Osteoblast (primary cell): ENCODE results near the gene BFSP2. TPM values are rescaled to one million over a fixed set of nuclear protein-coding genes. Genes with fewer than 3 reads are reported as not detected.

Experiments used
- DNase-seq: peaks from one replicate; pipeline ENCODE4 v3.0.0; 2011; ENCODE audit warnings: low spot score, mixed read lengths; ENCODE audit not compliant: insufficient read length; ENCODE audit errors: missing footprints
- H2AFZ ChIP-seq: 2 replicates; pipeline ENCODE4 v1.6.0; 2011; ENCODE audit warnings: mild to moderate bottlenecking, low read length
- H3K27ac ChIP-seq: 2 replicates; pipeline ENCODE4 v1.5.1; 2011; ENCODE audit warnings: mild to moderate bottlenecking, low read depth, low read length, moderate library complexity
- H3K27me3 ChIP-seq: 2 replicates; pipeline ENCODE4 v1.6.0; 2012; ENCODE audit warnings: mild to moderate bottlenecking, control low read depth, inconsistent platforms, low read length, moderate library complexity; ENCODE audit not compliant: insufficient read depth
- H3K36me3 ChIP-seq: 2 replicates; pipeline ENCODE4 v1.5.1; 2011; ENCODE audit warnings: mild to moderate bottlenecking, low read length, control low read depth, moderate library complexity; ENCODE audit not compliant: insufficient read depth
- H3K4me1 ChIP-seq: 2 replicates; pipeline ENCODE4 v1.5.1; 2011; ENCODE audit warnings: mild to moderate bottlenecking, low read length, control low read depth, moderate library complexity; ENCODE audit not compliant: insufficient read depth
- H3K4me2 ChIP-seq: 2 replicates; pipeline ENCODE4 v1.6.0; 2011; ENCODE audit warnings: mild to moderate bottlenecking, low read length; ENCODE audit not compliant: insufficient read depth
- H3K4me3 ChIP-seq: fragments of 200-600 bp; sonication (generic); 3 replicates; pipeline ENCODE4 v1.5.1; 2012; ENCODE audit warnings: mild to moderate bottlenecking, low read length, inconsistent platforms; ENCODE audit not compliant: insufficient read depth
- H3K79me2 ChIP-seq: 2 replicates; pipeline ENCODE4 v1.6.0; 2012; ENCODE audit warnings: mild to moderate bottlenecking, low read length, control low read depth, inconsistent platforms; ENCODE audit not compliant: insufficient read depth
- H3K9me3 ChIP-seq: 2 replicates; pipeline ENCODE4 v1.5.1; 2011; ENCODE audit warnings: low read depth, low read length, control low read depth
- H4K20me1 ChIP-seq: 2 replicates; pipeline ENCODE4 v1.6.0; 2012; ENCODE audit warnings: mild to moderate bottlenecking, low read length, control low read depth; ENCODE audit not compliant: insufficient read depth
- total RNA-seq: library from RNA; depleted of rRNA; stranded (reverse); fragments of >200 nt; gene quantifications from 2 replicates; pipeline ENCODE4 v1.2.3, GENCODE V29; 2012
- TF ChIP-seq, protein P1 (sequence below): IDR thresholded peaks from 2 replicates; pipeline ENCODE4 v1.5.1; 2011; ENCODE audit warnings: mild to moderate bottlenecking, low read depth, low read length, moderate library complexity; ENCODE audit errors: extremely low read depth

BFSP2 gene
- total RNA-seq, 1 donor, result not detected

DNA sequence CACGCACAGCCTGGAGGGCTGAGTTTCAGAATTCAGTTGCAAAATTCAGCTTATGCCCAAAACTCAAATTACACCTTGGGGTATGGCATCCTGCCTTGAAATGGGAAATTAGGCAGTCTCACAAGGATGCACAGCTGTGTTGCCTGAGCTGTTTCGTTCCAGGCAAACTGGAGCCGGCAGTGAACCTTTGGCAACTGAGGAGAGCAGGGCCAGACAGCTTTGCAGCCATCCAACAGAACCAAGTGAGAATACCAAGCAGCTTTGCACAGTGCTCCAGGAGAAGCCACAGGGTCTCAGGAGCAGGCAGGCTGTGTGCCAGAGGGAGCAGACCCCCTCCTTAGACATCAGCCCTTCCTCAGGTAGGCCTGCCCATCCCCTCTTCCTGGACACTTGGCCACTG is 32.5 kb upstream of the BFSP2 start:
- H4K20me1 ChIP-seq, result no peaks in the 10 kb centered on the region
- no peak overlapping the region for H2AFZ ChIP-seq
- DNase-seq, result no peak
- no peak overlapping the region for H3K27ac ChIP-seq
- H3K4me1 ChIP-seq, result no peaks in the 10 kb centered on the region
- H3K36me3 ChIP-seq, result no peaks in the 10 kb centered on the region
- TF ChIP-seq, protein P1, sequence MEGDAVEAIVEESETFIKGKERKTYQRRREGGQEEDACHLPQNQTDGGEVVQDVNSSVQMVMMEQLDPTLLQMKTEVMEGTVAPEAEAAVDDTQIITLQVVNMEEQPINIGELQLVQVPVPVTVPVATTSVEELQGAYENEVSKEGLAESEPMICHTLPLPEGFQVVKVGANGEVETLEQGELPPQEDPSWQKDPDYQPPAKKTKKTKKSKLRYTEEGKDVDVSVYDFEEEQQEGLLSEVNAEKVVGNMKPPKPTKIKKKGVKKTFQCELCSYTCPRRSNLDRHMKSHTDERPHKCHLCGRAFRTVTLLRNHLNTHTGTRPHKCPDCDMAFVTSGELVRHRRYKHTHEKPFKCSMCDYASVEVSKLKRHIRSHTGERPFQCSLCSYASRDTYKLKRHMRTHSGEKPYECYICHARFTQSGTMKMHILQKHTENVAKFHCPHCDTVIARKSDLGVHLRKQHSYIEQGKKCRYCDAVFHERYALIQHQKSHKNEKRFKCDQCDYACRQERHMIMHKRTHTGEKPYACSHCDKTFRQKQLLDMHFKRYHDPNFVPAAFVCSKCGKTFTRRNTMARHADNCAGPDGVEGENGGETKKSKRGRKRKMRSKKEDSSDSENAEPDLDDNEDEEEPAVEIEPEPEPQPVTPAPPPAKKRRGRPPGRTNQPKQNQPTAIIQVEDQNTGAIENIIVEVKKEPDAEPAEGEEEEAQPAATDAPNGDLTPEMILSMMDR, result no peak
- no peaks in the 10 kb centered on the region for H3K79me2 ChIP-seq
- H3K4me3 ChIP-seq, result no peak overlapping the region
- no peaks in the 10 kb centered on the region for H3K9me3 ChIP-seq
- H3K4me2 ChIP-seq, result no peak overlapping the region
- H3K27me3 ChIP-seq, result peaks cover 7% of the 10 kb centered on the region

DNA sequence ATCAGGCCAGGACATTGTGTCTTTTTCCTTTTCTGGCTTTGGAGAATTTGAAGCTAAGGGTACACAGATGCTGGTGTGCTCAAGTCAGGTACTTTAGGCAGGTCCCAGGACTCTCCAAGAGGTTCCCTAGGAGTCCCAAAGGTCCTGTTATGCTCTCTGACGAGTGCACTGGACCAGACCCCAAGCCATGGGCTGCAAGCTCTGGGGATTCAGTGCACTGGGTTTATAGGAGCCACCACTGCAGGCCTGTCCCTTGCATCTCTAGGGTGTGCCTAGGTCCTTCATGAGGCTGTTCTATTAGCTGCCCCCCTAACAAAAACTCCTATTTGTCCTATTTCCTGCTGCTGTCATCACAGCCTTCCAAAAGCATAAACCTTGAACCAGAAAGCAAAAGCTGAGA is 31.9 kb upstream of the BFSP2 start:
- Histone ChIP-seq H3K4me1 (no peaks in the 10 kb centered on the region), H3K79me2 (no peaks in the 10 kb centered on the region), H3K27ac (no peak overlapping the region), H3K4me2 (no peak overlapping the region), H3K27me3 (peaks cover 7% of the 10 kb centered on the region), H3K36me3 (no peaks in the 10 kb centered on the region), H4K20me1 (no peaks in the 10 kb centered on the region), H3K4me3 (no peak overlapping the region), H2AFZ (no peak overlapping the region), H3K9me3 (no peaks in the 10 kb centered on the region)
- TF ChIP-seq, protein P1, result no peak
- DNase-seq, result no peak

DNA sequence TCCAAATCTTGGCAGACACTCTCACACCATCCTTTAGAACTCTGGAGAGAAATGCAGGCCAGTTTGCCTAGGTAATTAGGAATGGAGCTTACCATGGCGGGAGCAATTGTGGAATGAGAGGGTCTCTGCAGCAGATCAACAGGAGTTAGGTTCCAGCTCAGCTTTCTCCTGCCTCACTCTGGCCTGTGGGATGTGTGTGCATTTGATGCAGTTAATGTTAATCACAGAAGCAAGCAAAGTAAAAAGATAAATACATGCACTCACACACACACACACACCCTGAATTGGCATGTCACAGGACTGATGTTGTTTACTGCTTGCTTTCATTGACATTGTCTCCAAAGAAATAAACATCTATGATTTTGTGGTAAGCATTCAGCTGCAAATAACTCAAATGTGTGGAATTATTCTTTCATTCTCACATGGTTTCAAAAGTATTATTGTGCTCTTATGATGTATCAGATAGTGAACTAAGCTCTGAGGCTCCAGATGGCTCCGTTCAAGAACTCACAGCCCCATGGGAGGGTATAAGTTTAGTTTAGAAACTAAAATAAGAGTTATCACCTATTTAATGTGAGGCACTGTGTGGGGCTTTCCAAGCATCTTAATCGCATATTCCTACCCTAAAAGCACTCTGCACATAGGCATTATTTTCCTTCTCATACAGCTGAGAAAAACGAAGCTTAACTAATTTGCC is 31.3 kb upstream of the BFSP2 start:
- DNase-seq, result no peak
- no peak overlapping the region for H3K27ac ChIP-seq
- no peaks in the 10 kb centered on the region for H3K9me3 ChIP-seq
- no peaks in the 10 kb centered on the region for H3K36me3 ChIP-seq
- H3K4me3 ChIP-seq, result no peak overlapping the region
- no peak overlapping the region for H3K4me2 ChIP-seq
- no peak overlapping the region for H2AFZ ChIP-seq
- H3K27me3 ChIP-seq, result peaks cover 7% of the 10 kb centered on the region
- TF ChIP-seq, protein P1, result no peak
- H3K4me1 ChIP-seq, result no peaks in the 10 kb centered on the region
- no peaks in the 10 kb centered on the region for H3K79me2 ChIP-seq
- no peaks in the 10 kb centered on the region for H4K20me1 ChIP-seq

DNA sequence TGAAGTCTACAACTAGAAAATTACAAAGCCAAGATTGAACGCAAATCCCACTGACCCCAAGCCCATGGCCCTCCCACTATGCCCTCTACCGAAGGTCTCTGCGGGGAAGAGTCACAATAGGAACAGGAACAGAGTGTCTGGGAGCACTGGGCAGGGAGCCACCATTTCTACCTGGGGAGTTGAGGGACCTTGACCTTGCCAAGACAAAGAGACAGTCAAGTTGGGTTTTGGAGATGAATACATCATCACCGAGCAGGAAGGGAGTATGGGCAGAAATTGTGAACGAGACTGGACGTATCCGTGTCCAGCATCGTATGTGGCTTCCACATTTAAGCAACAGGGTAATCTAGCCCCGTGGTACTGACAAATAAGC is 30.8 kb upstream of the BFSP2 start:
- Histone ChIP-seq H3K79me2 (no peaks in the 10 kb centered on the region), H3K4me2 (no peak overlapping the region)
- TF ChIP-seq, protein P1, result no peak

More for the DNA sequence above, 30.8 kb upstream of the BFSP2 start:
- no peak overlapping the region for H3K4me3 ChIP-seq
- H4K20me1 ChIP-seq, result no peaks in the 10 kb centered on the region
- no peak overlapping the region for H3K27ac ChIP-seq
- no peak for DNase-seq
- no peak overlapping the region for H2AFZ ChIP-seq
- H3K27me3 ChIP-seq, result peaks cover 7% of the 10 kb centered on the region
- H3K9me3 ChIP-seq, result no peaks in the 10 kb centered on the region
- H3K4me1 ChIP-seq, result no peaks in the 10 kb centered on the region
- no peaks in the 10 kb centered on the region for H3K36me3 ChIP-seq
